A549 (cell line): ENCODE data around the gene DPRX. TPM values are rescaled to one million over a fixed set of nuclear protein-coding genes. Genes with fewer than 3 reads are reported as not detected.

ENCODE experiments used
- ATAC-seq, 2 experiments: fragments of 200-7000 bp in 1 of 2; fragments of >200 bp in 1 of 2; cut with Nextera tagmentation in 1 of 2; cut with Tn5 transposase in 1 of 2; 3 replicates each; pipeline versions ENCODE4 v1.8.0 to v1.9.1; 2018 to 2020; ENCODE audit warnings: mild to moderate bottlenecking in 1 of 2, moderate library complexity in 1 of 2
- CTCF ChIA-PET: fragments of 300-600 bp; sonication (Branson Sonifier 250); formaldehyde crosslinking; extraction: SDS; loops from one replicate; lab custom pipeline; 2021; ENCODE audit warnings: antibody characterized with exemption, inconsistent platforms; lab: Yijun Ruan, JAX
- POLR2A ChIA-PET: fragments of 350-600 bp; formaldehyde crosslinking; extraction: SDS; loops from one replicate; lab custom pipeline; 2021; ENCODE audit warnings: antibody characterized with exemption, inconsistent platforms; lab: Yijun Ruan, JAX
- DNase-seq, 2 experiments: peaks; one replicate each; pipeline versions ENCODE4 v3.0.0 to v3.0.0-alpha.2; 2011 to 2016; ENCODE audit warnings: low read depth in 1 of 2, low spot score in 1 of 2
- FAIRE-seq: peaks from 2 replicates; lab custom pipeline; 2011; peaks lifted over from hg19 to GRCh38; lab: Jason Lieb, UNC
- H3K27ac ChIP-seq, 2 experiments: fragments of >200 bp; sonication (Bioruptor Twin); formaldehyde crosslinking; 3 replicates each; pipeline ENCODE4 v1.5.1; 2016 to 2017
- H3K4me1 ChIP-seq: fragments of >200 bp; sonication (Bioruptor Twin); formaldehyde crosslinking; 3 replicates; pipeline ENCODE4 v1.6.1; 2016
- H3K4me2 ChIP-seq: fragments of >200 bp; sonication (Bioruptor Twin); formaldehyde crosslinking; 3 replicates; pipeline ENCODE4 v1.6.1; 2016
- H3K4me3 ChIP-seq: fragments of >200 bp; sonication (Bioruptor Twin); formaldehyde crosslinking; 3 replicates; pipeline ENCODE4 v1.5.1; 2016
- H3K9me3 ChIP-seq: fragments of >200 bp; sonication (Bioruptor Twin); formaldehyde crosslinking; 3 replicates; pipeline ENCODE4 v1.6.1; 2016
- BHLHE40 ChIP-seq: IDR thresholded peaks from 2 replicates; pipeline ENCODE4 v1.6.1; 2012; ENCODE audit warnings: low read depth, low read length, inconsistent platforms
- CBX8 ChIP-seq: fragments of 200-600 bp; sonication (generic); IDR thresholded peaks from 2 replicates; pipeline ENCODE4 v1.6.1; 2016
- EHF ChIP-seq: fragments of 250-450 bp; sonication (Bioruptor Pico); IDR thresholded peaks from 2 replicates; pipeline ENCODE4 v1.5.0; 2020; ENCODE audit warnings: mild to moderate bottlenecking
- EP300 ChIP-seq, 2 experiments: fragments of >200 bp; sonication (Bioruptor Twin); formaldehyde crosslinking; IDR thresholded peaks; 2 replicates in 1 of 2; 3 replicates in 1 of 2; pipeline ENCODE4 v1.6.1; 2016 to 2017
- ESRRA ChIP-seq: fragments of 150-350 bp; IDR thresholded peaks from 2 replicates; pipeline ENCODE4 v1.6.1; 2014; ENCODE audit warnings: mild to moderate bottlenecking, low read length, borderline replicate concordance
- FOSB ChIP-seq: fragments of 250-450 bp; sonication (Bioruptor Pico); IDR thresholded peaks from 2 replicates; pipeline ENCODE4 v1.5.0; 2020; ENCODE audit warnings: mild to moderate bottlenecking, moderate library complexity
- HEYL ChIP-seq: fragments of 250-450 bp; sonication (Bioruptor Pico); IDR thresholded peaks from 2 replicates; pipeline ENCODE4 v1.8.0; 2021; ENCODE audit warnings: mild to moderate bottlenecking, moderate library complexity
- HOXA7 ChIP-seq: fragments of 250-450 bp; sonication (Bioruptor Pico); IDR thresholded peaks from 2 replicates; pipeline ENCODE4 v1.5.0; 2020; ENCODE audit warnings: mild to moderate bottlenecking, moderate library complexity
- HOXB13 ChIP-seq: fragments of 250-450 bp; sonication (Bioruptor Pico); IDR thresholded peaks from 2 replicates; pipeline ENCODE4 v1.5.0; 2020; ENCODE audit warnings: low read depth, mild to moderate bottlenecking, moderate library complexity
- HOXB5 ChIP-seq: fragments of 250-450 bp; sonication (Bioruptor Pico); IDR thresholded peaks from 2 replicates; pipeline ENCODE4 v1.5.0; 2020; ENCODE audit warnings: mild to moderate bottlenecking, moderate library complexity
- JUN ChIP-seq, 2 experiments: fragments of >200 bp; sonication (Bioruptor Twin); formaldehyde crosslinking; IDR thresholded peaks; 2 replicates in 1 of 2; 3 replicates in 1 of 2; pipeline ENCODE4 v1.6.1; 2016 to 2017
- NPAS2 ChIP-seq: fragments of 250-450 bp; sonication (Bioruptor Pico); IDR thresholded peaks from 2 replicates; pipeline ENCODE4 v1.8.0; 2022; ENCODE audit warnings: mild to moderate bottlenecking, moderate library complexity, borderline replicate concordance
- POLR2AphosphoS2 ChIP-seq: conservative IDR thresholded peaks from 2 replicates; pipeline ENCODE4 v1.6.1; 2012; ENCODE audit warnings: low read length, improper control_type of control experiment, inconsistent platforms
- RAD21 ChIP-seq, 2 experiments: fragments of >200 bp in 1 of 2; sonication (Bioruptor Twin) in 1 of 2; formaldehyde crosslinking in 1 of 2; IDR thresholded peaks in 1 of 2; conservative IDR thresholded peaks in 1 of 2; 2 replicates in 1 of 2; 3 replicates in 1 of 2; pipeline ENCODE4 v1.6.1; 2012 to 2018; ENCODE audit warnings: inconsistent platforms in 1 of 2
- RARB ChIP-seq: fragments of 250-450 bp; sonication (Bioruptor Pico); IDR thresholded peaks from 2 replicates; pipeline ENCODE4 v1.8.0; 2021; ENCODE audit warnings: mild to moderate bottlenecking, moderate library complexity
- RFX5 ChIP-seq: fragments of 450-650 bp; IDR thresholded peaks from 2 replicates; pipeline ENCODE4 v1.7.1; 2014; ENCODE audit warnings: antibody characterized with exemption, mild to moderate bottlenecking, moderate library complexity
- RNF2 ChIP-seq: fragments of 200-600 bp; sonication (generic); IDR thresholded peaks from 2 replicates; pipeline ENCODE4 v1.6.1; 2016; ENCODE audit warnings: low read depth, mild to moderate bottlenecking, antibody characterized with exemption, moderate library complexity, borderline replicate concordance
- SREBF2 ChIP-seq: fragments of 450-650 bp; IDR thresholded peaks from 2 replicates; pipeline ENCODE4 v1.6.1; 2014; ENCODE audit warnings: mild to moderate bottlenecking, moderate library complexity
- ZFP36 ChIP-seq: fragments of 450-650 bp; IDR thresholded peaks from 2 replicates; pipeline ENCODE4 v1.6.1; 2014; ENCODE audit warnings: borderline replicate concordance; ENCODE audit not compliant: partially characterized antibody
- ZNF302 ChIP-seq: fragments of 250-450 bp; sonication (Bioruptor Pico); IDR thresholded peaks from 2 replicates; pipeline ENCODE4 v1.9.0; 2021; ENCODE audit warnings: inconsistent platforms, mild to moderate bottlenecking, moderate library complexity
- ZSCAN20 ChIP-seq: fragments of 250-450 bp; sonication (Bioruptor Pico); IDR thresholded peaks from 2 replicates; pipeline ENCODE4 v1.8.0; 2022; ENCODE audit warnings: mild to moderate bottlenecking, moderate library complexity
- WGBS: methylation state at CpG from one replicate; pipeline ENCODE4 v1.1.6; 2017; ENCODE audit errors: missing lambda C conversion rate; 5-methylcytosine and 5-hydroxymethylcytosine counted together
- polyA plus RNA-seq, 4 experiments: library from polyadenylated mRNA; depleted of rRNA in 3 of 4; stranded (reverse); fragments of >200 nt; fragmentation: RNase III in 1 of 4; extraction: RNeasy Plus Mini Kit Qiagen cat#74134 plus additional on column Dnase treatment in 1 of 4; gene quantifications; 2 replicates in 3 of 4; 3 replicates in 1 of 4; pipeline ENCODE4 v1.2.3, GENCODE V29; 2011 to 2017
- TF ChIP-seq, protein P1 (sequence below): fragments of 450-650 bp; IDR thresholded peaks from 2 replicates; pipeline ENCODE4 v1.6.1; 2014; ENCODE audit warnings: antibody characterized with exemption
- TF ChIP-seq, protein P2 (sequence below): fragments of >200 bp; sonication (Bioruptor Twin); formaldehyde crosslinking; IDR thresholded peaks from 3 replicates; pipeline ENCODE4 v1.6.1; 2016
- TF ChIP-seq, protein P3 (sequence below): IDR thresholded peaks from 2 replicates; pipeline ENCODE4 v1.6.1; 2012
- TF ChIP-seq, protein P4 (sequence below): IDR thresholded peaks from 2 replicates; pipeline ENCODE4 v1.6.1; 2012
- TF ChIP-seq, protein P5 (sequence below): fragments of 250-450 bp; sonication (Bioruptor Pico); IDR thresholded peaks from 2 replicates; pipeline ENCODE4 v1.5.0; 2020; ENCODE audit warnings: low read depth, mild to moderate bottlenecking, moderate library complexity
- TF ChIP-seq, protein P6 (sequence below): fragments of 200-600 bp; sonication (generic); IDR thresholded peaks from 2 replicates; pipeline ENCODE4 v1.6.1; 2016; ENCODE audit warnings: antibody characterized with exemption, mild to moderate bottlenecking, moderate library complexity
- TF ChIP-seq, protein P7 (sequence below): fragments of >200 bp; sonication (Bioruptor Twin); formaldehyde crosslinking; IDR thresholded peaks from 2 replicates; pipeline ENCODE4 v1.6.1; 2016

The DPRX gene
- polyA plus RNA-seq, 2 of the 4 experiments (the other 2 are of a cell fraction): not detected

DNA sequence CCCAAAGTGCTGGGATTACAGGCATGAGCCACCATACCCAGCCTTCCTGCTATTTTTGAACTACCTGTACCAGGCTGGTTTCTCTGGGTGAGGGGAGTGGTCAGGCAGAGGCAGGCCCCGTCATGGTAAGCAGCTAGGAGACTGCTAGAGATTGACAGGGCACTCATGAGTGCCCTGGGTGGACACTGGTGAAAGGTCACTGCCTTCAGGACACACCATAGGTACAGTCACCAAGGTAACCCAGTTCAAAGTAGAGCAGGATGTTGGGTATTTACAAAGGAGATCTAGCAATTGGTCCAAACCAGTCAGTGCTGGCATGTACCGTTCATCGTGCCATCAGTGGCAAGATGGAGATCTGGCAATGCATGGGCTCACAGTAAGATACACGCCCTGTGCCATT lies 25.5 kb downstream of the DPRX start:
- Histone ChIP-seq H3K4me1 (no peaks in the 10 kb centered on the region), H3K4me2 (no peak overlapping the region), H3K4me3 (no peak overlapping the region), H3K27ac (no peak overlapping the region)
- DNase-seq (no peak), FAIRE-seq (no peak), ATAC-seq (no peak)
- WGBS: 4% methylated on average over 4 of the region's 4 CpGs
- ChIA-PET POLR2A (no interaction called here), CTCF (no interaction called here)
- TF ChIP-seq, protein P1, sequence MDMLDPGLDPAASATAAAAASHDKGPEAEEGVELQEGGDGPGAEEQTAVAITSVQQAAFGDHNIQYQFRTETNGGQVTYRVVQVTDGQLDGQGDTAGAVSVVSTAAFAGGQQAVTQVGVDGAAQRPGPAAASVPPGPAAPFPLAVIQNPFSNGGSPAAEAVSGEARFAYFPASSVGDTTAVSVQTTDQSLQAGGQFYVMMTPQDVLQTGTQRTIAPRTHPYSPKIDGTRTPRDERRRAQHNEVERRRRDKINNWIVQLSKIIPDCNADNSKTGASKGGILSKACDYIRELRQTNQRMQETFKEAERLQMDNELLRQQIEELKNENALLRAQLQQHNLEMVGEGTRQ: no peak
- TF ChIP-seq JUN (IDR thresholded peaks at IDR 0.05) (no peak), RFX5 (no peak), RARB (CRISPR knock-in tag) (no peak), HOXB5 (CRISPR knock-in tag) (no peak), EP300 (IDR thresholded peaks at IDR 0.05) (no peak), BHLHE40 (no peak), NPAS2 (no peak), CBX8 (no peak), FOSB (CRISPR knock-in tag) (no peak), HOXA7 (CRISPR knock-in tag) (no peak), EHF (CRISPR knock-in tag) (no peak), ZSCAN20 (CRISPR knock-in tag) (no peak)
- TF ChIP-seq, protein P2, sequence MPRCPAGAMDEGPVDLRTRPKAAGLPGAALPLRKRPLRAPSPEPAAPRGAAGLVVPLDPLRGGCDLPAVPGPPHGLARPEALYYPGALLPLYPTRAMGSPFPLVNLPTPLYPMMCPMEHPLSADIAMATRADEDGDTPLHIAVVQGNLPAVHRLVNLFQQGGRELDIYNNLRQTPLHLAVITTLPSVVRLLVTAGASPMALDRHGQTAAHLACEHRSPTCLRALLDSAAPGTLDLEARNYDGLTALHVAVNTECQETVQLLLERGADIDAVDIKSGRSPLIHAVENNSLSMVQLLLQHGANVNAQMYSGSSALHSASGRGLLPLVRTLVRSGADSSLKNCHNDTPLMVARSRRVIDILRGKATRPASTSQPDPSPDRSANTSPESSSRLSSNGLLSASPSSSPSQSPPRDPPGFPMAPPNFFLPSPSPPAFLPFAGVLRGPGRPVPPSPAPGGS: no peak
- TF ChIP-seq, all 56 proteins: peak for 0
- peaks cover 56% of the 10 kb centered on the region for H3K9me3 ChIP-seq

DNA sequence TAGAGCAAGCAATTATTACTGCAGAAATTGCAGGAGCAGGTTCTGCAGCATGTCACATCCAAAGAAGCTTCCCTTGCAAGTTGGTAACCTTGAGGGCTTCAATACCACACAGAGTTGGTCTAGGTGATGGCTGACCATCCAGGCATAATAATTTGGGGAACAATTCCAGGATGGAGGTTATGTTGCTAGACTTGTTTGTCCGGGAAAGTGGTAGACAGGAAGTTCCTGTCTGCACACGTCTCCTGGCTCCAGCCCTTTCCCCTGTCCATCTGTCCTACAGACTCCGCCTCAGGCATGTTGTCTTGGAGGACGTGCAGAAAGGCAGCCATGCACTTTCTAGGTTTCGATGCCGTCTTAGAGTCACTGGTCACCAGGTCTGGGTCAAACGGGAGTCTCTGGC lies 26.0 kb downstream of the DPRX start:
- H3K9me3 ChIP-seq: peaks cover 51% of the 10 kb centered on the region
- ChIA-PET POLR2A (no interaction called here), CTCF (interaction anchor here (0.6 kb wide), 1 partner anchor 249 kb away, joined by 6 read pairs; no protein-coding TSS in a partner anchor)
- TF ChIP-seq ZNF302 (no peak), ZFP36 (no peak), CBX8 (no peak), SREBF2 (no peak), HOXB13 (CRISPR knock-in tag) (no peak), RAD21 (conservative IDR thresholded peaks at IDR 0.05 in 1 of 2, IDR thresholded peaks at IDR 0.05 in 1 of 2) (no peak), NPAS2 (no peak), RNF2 (no peak), ESRRA (no peak), POLR2AphosphoS2 (no peak), HEYL (CRISPR knock-in tag) (no peak)
- TF ChIP-seq, protein P3, sequence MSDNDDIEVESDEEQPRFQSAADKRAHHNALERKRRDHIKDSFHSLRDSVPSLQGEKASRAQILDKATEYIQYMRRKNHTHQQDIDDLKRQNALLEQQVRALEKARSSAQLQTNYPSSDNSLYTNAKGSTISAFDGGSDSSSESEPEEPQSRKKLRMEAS: no peak
- TF ChIP-seq, protein P4, sequence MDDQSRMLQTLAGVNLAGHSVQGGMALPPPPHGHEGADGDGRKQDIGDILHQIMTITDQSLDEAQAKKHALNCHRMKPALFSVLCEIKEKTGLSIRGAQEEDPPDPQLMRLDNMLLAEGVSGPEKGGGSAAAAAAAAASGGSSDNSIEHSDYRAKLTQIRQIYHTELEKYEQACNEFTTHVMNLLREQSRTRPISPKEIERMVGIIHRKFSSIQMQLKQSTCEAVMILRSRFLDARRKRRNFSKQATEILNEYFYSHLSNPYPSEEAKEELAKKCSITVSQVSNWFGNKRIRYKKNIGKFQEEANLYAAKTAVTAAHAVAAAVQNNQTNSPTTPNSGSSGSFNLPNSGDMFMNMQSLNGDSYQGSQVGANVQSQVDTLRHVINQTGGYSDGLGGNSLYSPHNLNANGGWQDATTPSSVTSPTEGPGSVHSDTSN: no peak
- TF ChIP-seq, protein P5, sequence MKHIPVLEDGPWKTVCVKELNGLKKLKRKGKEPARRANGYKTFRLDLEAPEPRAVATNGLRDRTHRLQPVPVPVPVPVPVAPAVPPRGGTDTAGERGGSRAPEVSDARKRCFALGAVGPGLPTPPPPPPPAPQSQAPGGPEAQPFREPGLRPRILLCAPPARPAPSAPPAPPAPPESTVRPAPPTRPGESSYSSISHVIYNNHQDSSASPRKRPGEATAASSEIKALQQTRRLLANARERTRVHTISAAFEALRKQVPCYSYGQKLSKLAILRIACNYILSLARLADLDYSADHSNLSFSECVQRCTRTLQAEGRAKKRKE: no peak
- TF ChIP-seq, protein P6, sequence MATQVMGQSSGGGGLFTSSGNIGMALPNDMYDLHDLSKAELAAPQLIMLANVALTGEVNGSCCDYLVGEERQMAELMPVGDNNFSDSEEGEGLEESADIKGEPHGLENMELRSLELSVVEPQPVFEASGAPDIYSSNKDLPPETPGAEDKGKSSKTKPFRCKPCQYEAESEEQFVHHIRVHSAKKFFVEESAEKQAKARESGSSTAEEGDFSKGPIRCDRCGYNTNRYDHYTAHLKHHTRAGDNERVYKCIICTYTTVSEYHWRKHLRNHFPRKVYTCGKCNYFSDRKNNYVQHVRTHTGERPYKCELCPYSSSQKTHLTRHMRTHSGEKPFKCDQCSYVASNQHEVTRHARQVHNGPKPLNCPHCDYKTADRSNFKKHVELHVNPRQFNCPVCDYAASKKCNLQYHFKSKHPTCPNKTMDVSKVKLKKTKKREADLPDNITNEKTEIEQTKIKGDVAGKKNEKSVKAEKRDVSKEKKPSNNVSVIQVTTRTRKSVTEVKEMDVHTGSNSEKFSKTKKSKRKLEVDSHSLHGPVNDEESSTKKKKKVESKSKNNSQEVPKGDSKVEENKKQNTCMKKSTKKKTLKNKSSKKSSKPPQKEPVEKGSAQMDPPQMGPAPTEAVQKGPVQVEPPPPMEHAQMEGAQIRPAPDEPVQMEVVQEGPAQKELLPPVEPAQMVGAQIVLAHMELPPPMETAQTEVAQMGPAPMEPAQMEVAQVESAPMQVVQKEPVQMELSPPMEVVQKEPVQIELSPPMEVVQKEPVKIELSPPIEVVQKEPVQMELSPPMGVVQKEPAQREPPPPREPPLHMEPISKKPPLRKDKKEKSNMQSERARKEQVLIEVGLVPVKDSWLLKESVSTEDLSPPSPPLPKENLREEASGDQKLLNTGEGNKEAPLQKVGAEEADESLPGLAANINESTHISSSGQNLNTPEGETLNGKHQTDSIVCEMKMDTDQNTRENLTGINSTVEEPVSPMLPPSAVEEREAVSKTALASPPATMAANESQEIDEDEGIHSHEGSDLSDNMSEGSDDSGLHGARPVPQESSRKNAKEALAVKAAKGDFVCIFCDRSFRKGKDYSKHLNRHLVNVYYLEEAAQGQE: no peak
- TF ChIP-seq, protein P7, sequence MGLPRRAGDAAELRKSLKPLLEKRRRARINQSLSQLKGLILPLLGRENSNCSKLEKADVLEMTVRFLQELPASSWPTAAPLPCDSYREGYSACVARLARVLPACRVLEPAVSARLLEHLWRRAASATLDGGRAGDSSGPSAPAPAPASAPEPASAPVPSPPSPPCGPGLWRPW: no peak
- no peak overlapping the region for H3K4me3 ChIP-seq
- H3K4me2 ChIP-seq: no peak overlapping the region
- H3K27ac ChIP-seq: no peak overlapping the region
- ATAC-seq (no peak), FAIRE-seq (no peak), DNase-seq (no peak)
- no peaks in the 10 kb centered on the region for H3K4me1 ChIP-seq
- 17% methylated on average over 7 of the region's 7 CpGs for WGBS
